NCI-H146 (cell line): ENCODE data around the gene SMARCC2.
A peak's percentile ranks its signal among the peaks of the same experiment; 100 is the strongest.
"Not testable (repeated sequence)": the region's sequence is repeated elsewhere in the genome, so short reads cannot be mapped to it uniquely, and the experiment has no call there.

ENCODE experiments used
- DNase-seq: peaks from one replicate; lab custom pipeline; 2025; lab: John Stamatoyannopoulos, UW

SMARCC2 gene

GRCh38 chr12:56208006-56208405, 18.7 kb upstream of the SMARCC2 start:
- no peak for DNase-seq

GRCh38 chr12:56206452-56207166, 17.3 kb upstream of the SMARCC2 start:
- DNase-seq = peak; percentile 56

GRCh38 chr12:56205445-56205844, 16.2 kb upstream of the SMARCC2 start:
- DNase-seq = no peak

GRCh38 chr12:56204275-56204674, 15.0 kb upstream of the SMARCC2 start:
- DNase-seq = no peak

GRCh38 chr12:56202838-56203237, 13.6 kb upstream of the SMARCC2 start:
- DNase-seq = no peak

GRCh38 chr12:56202366-56202765, 13.1 kb upstream of the SMARCC2 start:
- no peak for DNase-seq

GRCh38 chr12:56198836-56199235, 9.6 kb upstream of the SMARCC2 start:
- no peak for DNase-seq

- no peak for DNase-seq
These were observed 8.8 kb upstream of the SMARCC2 start for GRCh38 chr12:56197921-56198635.

- not testable (repeated sequence) for DNase-seq
These were observed 7.7 kb upstream of the SMARCC2 start for GRCh38 chr12:56196818-56197550.

GRCh38 chr12:56193025-56193578, 3.8 kb upstream of the SMARCC2 start:
- peak; percentile 93 for DNase-seq

- DNase-seq = no peak
These were observed 3.3 kb upstream of the SMARCC2 start for GRCh38 chr12:56192582-56192981.

- DNase-seq = peak; percentile 35
These were observed 1.4 kb upstream of the SMARCC2 start for GRCh38 chr12:56190695-56191155.

- peak; percentile 93 for DNase-seq
These were observed 823 bp upstream of the SMARCC2 start for GRCh38 chr12:56189918-56190694.

- DNase-seq = peak; percentile 70
These were observed 545 bp downstream of the SMARCC2 start for GRCh38 chr12:56188778-56189098.

- DNase-seq = no peak
These were observed 1.0 kb downstream of the SMARCC2 start for GRCh38 chr12:56188131-56188777.

- no peak for DNase-seq
These were observed 2.3 kb downstream of the SMARCC2 start for GRCh38 chr12:56186957-56187356.

GRCh38 chr12:56178347-56178746, 10.9 kb downstream of the SMARCC2 start:
- DNase-seq = no peak

- DNase-seq = no peak
These were observed 16.4 kb downstream of the SMARCC2 start for GRCh38 chr12:56172839-56173238.

GRCh38 chr12:56169229-56169759, 20.0 kb downstream of the SMARCC2 start:
- no peak for DNase-seq

- DNase-seq = no peak
These were observed 23.9 kb downstream of the SMARCC2 start for GRCh38 chr12:56165369-56165768.

- no peak for DNase-seq
These were observed 24.9 kb downstream of the SMARCC2 start for GRCh38 chr12:56164345-56164729.
